ENCODE measurements around the gene ZNF232. TPM values are rescaled to one million over a fixed set of nuclear protein-coding genes. Genes with fewer than 3 reads are reported as not detected.

Gene ZNF232
- total and polyA plus RNA-seq, 2 donors (not counting 1 experiment from before 2014, with no cell fraction given), result 9.9 to 17.4 TPM

DNA sequence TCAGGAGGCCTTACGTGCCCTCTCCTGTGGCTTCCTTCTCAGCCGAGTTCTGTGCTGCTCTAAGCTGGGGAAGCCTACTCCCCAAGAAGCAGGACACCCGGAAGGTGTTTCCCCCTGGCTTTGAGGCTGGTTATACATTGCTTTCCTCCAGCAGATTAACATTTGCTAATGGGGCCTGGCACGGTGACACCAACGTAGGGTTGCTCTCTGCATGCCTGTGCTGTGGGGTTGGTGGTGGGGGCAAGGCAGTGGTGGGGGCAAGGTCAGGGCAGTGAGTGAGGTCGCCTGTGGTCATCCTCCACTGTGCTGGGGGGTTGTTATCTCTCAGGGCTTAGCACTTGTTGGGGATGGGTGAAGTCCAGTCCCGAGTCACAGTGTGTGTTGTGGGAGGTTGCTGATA lies 8.4 kb upstream of the ZNF232 start:
- H4K20me1 ChIP-seq (ENCODE audit: control insufficient read depth, insufficient read depth, low read length, poor library complexity, severe bottlenecking), result no peaks in the 10 kb centered on the region
- Mint-ChIP-seq H3K27ac (no peak overlapping the region), H3K27me3 (peaks cover 44% of the 10 kb centered on the region), H3K9me3 (ENCODE audit: insufficient read depth) (no peaks in the 10 kb centered on the region), H3K4me3 (no peak overlapping the region), H3K4me1 (peaks cover 16% of the 10 kb centered on the region)
- CTCF ChIA-PET, result no interaction called here
- 100% methylated on average over 4 of the region's 7 CpGs for WGBS (ENCODE audit: insufficient coverage)
- no peak for TF ChIP-seq EZH2 (IDR thresholded peaks at IDR 0.05; ENCODE audit: borderline replicate concordance, insufficient read depth, low read depth, low read length, poor library complexity, severe bottlenecking)
- TF ChIP-seq, protein P1, sequence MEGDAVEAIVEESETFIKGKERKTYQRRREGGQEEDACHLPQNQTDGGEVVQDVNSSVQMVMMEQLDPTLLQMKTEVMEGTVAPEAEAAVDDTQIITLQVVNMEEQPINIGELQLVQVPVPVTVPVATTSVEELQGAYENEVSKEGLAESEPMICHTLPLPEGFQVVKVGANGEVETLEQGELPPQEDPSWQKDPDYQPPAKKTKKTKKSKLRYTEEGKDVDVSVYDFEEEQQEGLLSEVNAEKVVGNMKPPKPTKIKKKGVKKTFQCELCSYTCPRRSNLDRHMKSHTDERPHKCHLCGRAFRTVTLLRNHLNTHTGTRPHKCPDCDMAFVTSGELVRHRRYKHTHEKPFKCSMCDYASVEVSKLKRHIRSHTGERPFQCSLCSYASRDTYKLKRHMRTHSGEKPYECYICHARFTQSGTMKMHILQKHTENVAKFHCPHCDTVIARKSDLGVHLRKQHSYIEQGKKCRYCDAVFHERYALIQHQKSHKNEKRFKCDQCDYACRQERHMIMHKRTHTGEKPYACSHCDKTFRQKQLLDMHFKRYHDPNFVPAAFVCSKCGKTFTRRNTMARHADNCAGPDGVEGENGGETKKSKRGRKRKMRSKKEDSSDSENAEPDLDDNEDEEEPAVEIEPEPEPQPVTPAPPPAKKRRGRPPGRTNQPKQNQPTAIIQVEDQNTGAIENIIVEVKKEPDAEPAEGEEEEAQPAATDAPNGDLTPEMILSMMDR (IDR thresholded peaks at IDR 0.05), result no peak
- H2AFZ ChIP-seq (ENCODE audit: insufficient read depth, low read depth, low read length, poor library complexity, severe bottlenecking), result no peak overlapping the region
- no peak overlapping the region for H3K9ac ChIP-seq (ENCODE audit: low read length)
- no peaks in the 10 kb centered on the region for H3K36me3 ChIP-seq (replicated peaks in 1 of 2; ENCODE audit: control extremely low read depth in 1 of 2, control insufficient read depth in 1 of 2, extremely low read depth in 1 of 2, insufficient read depth in 2 of 2, low read length in 1 of 2)
- POLR2A ChIA-PET, result no interaction called here
- H3K79me2 ChIP-seq (ENCODE audit: control insufficient read depth, insufficient read depth, low read length), result no peaks in the 10 kb centered on the region
- H3K4me3 ChIP-seq (ENCODE audit: control extremely low read depth in 1 of 5, extremely low read depth in 1 of 5, insufficient read depth in 1 of 5, low read depth in 2 of 5, low read length in 4 of 5), result no peak overlapping the region
- ATAC-seq (ENCODE audit: low read depth), result no peak
- no peak overlapping the region for H3K4me2 ChIP-seq (replicated peaks; ENCODE audit: low read depth, low read length, poor library complexity, severe bottlenecking)
- intact Hi-C loops (cut with micrococcal nuclease), result no loop called here
- peaks cover 12 to 16% of the 10 kb centered on the region in 2 donors for H3K4me1 ChIP-seq (ENCODE audit: control insufficient read depth in 2 of 2, insufficient read depth in 2 of 2, low read length in 2 of 2)
- peaks cover 0 to 35% (median 15%) of the 10 kb centered on the region in 4 experiments for H3K27me3 ChIP-seq (replicated peaks in 1 of 4; ENCODE audit: control extremely low read depth in 1 of 4, control insufficient read depth in 3 of 4, insufficient read depth in 4 of 4, low read length in 3 of 4)
- DNase-seq, result no peak
- peaks cover 0 to 28% (median 0%) of the 10 kb centered on the region in 3 donors for H3K9me3 ChIP-seq (ENCODE audit: control extremely low read depth in 1 of 3, control insufficient read depth in 2 of 3, insufficient read depth in 1 of 3, low read length in 2 of 3)
- no peak overlapping the region for H3K27ac ChIP-seq (ENCODE audit: low read length in 2 of 2)

DNA sequence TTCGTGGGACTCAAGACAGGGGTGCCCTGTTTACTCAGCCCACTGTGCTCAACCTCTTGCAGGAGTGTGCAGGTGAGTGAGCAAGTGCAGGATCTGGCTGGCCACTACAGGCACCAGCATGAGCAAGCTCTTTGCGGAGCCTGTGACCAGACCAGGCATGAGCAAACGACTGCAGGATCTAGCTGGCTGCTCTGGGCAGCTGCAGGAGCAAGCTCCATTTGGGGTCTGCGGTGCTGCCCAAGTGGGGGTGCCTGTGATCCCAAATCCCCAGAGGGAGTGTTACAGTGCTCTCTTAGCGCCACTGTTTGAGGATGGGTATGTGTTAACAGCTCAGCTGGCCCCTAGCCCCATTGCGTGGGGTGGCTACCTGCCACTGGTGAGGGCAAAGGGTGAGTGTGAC lies 6.5 kb upstream of the ZNF232 start:
- no peak overlapping the region for H3K9ac ChIP-seq (ENCODE audit: low read length)
- no peak for TF ChIP-seq EZH2 (IDR thresholded peaks at IDR 0.05; ENCODE audit: borderline replicate concordance, insufficient read depth, low read depth, low read length, poor library complexity, severe bottlenecking)
- TF ChIP-seq, protein P1 (IDR thresholded peaks at IDR 0.05), result no peak
- no peak overlapping the region for H3K27ac Mint-ChIP-seq
- WGBS (ENCODE audit: insufficient coverage), result 92% methylated on average over 6 of the region's 6 CpGs
- peaks cover 0 to 27% (median 12%) of the 10 kb centered on the region in 4 experiments for H3K27me3 ChIP-seq (replicated peaks in 1 of 4; ENCODE audit: control extremely low read depth in 1 of 4, control insufficient read depth in 3 of 4, insufficient read depth in 4 of 4, low read length in 3 of 4)
- H2AFZ ChIP-seq (ENCODE audit: insufficient read depth, low read depth, low read length, poor library complexity, severe bottlenecking), result no peak overlapping the region
- no peak for DNase-seq
- H3K27me3 Mint-ChIP-seq, result peaks cover 38% of the 10 kb centered on the region
- H3K9me3 Mint-ChIP-seq (ENCODE audit: insufficient read depth), result no peaks in the 10 kb centered on the region
- H3K79me2 ChIP-seq (ENCODE audit: control insufficient read depth, insufficient read depth, low read length), result no peaks in the 10 kb centered on the region
- intact Hi-C loops (cut with micrococcal nuclease), result loop anchor here (10.0 kb wide), 1 partner anchor 297 kb away; the partner anchor contains the start of gene NUP88
- H3K4me1 Mint-ChIP-seq, result peaks cover 12% of the 10 kb centered on the region
- ChIA-PET POLR2A (no interaction called here), CTCF (interaction anchor here (1.0 kb wide), 1 partner anchor 166 kb away, joined by 3 read pairs; no protein-coding TSS in a partner anchor)
- peaks cover 11 to 12% of the 10 kb centered on the region in 2 donors for H3K4me1 ChIP-seq (ENCODE audit: control insufficient read depth in 2 of 2, insufficient read depth in 2 of 2, low read length in 2 of 2)
- H3K9me3 ChIP-seq (ENCODE audit: control extremely low read depth in 1 of 3, control insufficient read depth in 2 of 3, insufficient read depth in 1 of 3, low read length in 2 of 3), result peaks cover 0 to 22% (median 0%) of the 10 kb centered on the region in 3 donors
- ATAC-seq (ENCODE audit: low read depth), result no peak
- no peak overlapping the region for H3K4me3 Mint-ChIP-seq
- no peak overlapping the region for H3K4me2 ChIP-seq (replicated peaks; ENCODE audit: low read depth, low read length, poor library complexity, severe bottlenecking)
- no peak overlapping the region for H3K27ac ChIP-seq (ENCODE audit: low read length in 2 of 2)
- no peaks in the 10 kb centered on the region for H3K36me3 ChIP-seq (replicated peaks in 1 of 2; ENCODE audit: control extremely low read depth in 1 of 2, control insufficient read depth in 1 of 2, extremely low read depth in 1 of 2, insufficient read depth in 2 of 2, low read length in 1 of 2)
- no peak overlapping the region for H3K4me3 ChIP-seq (ENCODE audit: control extremely low read depth in 1 of 5, extremely low read depth in 1 of 5, insufficient read depth in 1 of 5, low read depth in 2 of 5, low read length in 4 of 5)
- no peaks in the 10 kb centered on the region for H4K20me1 ChIP-seq (ENCODE audit: control insufficient read depth, insufficient read depth, low read length, poor library complexity, severe bottlenecking)

All from B cell (primary cell).